IgD-negative memory B cell (primary cell): Measurements from ENCODE around the gene CMIP. TPM values are rescaled to one million over a fixed set of nuclear protein-coding genes. Genes with fewer than 3 reads are reported as not detected.

Source experiments
- H3K27ac Mint-ChIP-seq, 3 donors: one replicate each; pipeline ENCODE4 v1.8.0; 2020 to 2022; ENCODE audit warnings: mild to moderate bottlenecking in 3 of 3, mixed read lengths in 3 of 3, moderate library complexity in 1 of 3
- H3K27me3 Mint-ChIP-seq: one replicate; pipeline ENCODE4 v1.8.0; 2021; ENCODE audit warnings: mixed read lengths
- H3K36me3 Mint-ChIP-seq: one replicate; pipeline ENCODE4 v1.8.0; 2020; ENCODE audit warnings: mild to moderate bottlenecking, mixed read lengths
- H3K4me1 Mint-ChIP-seq, 3 donors: one replicate each; pipeline ENCODE4 v1.8.0; 2020 to 2022; ENCODE audit warnings: mixed read lengths in 3 of 3, mild to moderate bottlenecking in 1 of 3
- H3K4me3 Mint-ChIP-seq, 4 donors: one replicate each; pipeline ENCODE4 v1.8.0; 2020 to 2022; ENCODE audit warnings: mild to moderate bottlenecking in 4 of 4, mixed read lengths in 4 of 4, moderate library complexity in 3 of 4
- H3K9me3 Mint-ChIP-seq, 3 donors: one replicate each; pipeline ENCODE4 v1.8.0; 2020 to 2021; ENCODE audit warnings: mixed read lengths in 3 of 3, mild to moderate bottlenecking in 1 of 3
- polyA plus RNA-seq: library from polyadenylated mRNA; unstranded; fragments of 300-500 nt; fragmentation: Illumina TruSeq; gene quantifications from one replicate; pipeline ENCODE4 v1.2.3, GENCODE V29; 2021

The CMIP gene
- polyA plus RNA-seq, 1 donor from 2014 or later: 1.4 TPM

DNA sequence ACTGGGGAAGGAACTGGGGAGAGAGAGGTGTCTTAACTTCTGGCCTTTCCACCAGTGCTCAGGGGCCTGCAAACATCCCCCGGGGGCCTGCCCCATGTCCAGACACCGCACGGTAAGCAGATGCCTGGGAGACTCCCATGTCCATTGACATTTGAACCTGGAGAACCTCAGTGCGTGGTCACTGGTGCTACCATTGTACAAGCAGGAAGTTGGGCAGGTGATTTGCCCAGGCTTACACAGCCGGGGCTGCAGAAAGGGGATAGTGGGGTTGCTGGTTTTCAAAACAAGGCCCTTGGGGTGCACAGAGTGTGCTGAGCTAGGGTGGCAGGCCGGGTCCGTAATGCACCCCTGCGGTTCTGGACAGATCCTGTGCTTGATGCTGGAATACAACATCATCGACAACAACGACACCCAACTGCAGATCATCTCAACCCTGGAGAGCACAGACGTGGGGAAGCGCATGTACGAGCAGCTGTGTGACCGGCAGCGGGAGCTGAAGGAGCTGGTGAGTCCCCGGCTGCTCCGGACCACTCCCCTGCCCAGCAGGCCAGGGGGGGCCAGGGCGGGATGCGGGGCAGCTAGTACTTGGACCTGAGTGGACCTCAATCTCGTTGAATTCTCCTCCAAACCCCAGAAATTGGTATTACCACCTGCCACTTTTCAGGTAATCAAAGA is 256.8 kb downstream of the CMIP start:
- Mint-ChIP-seq H3K9me3 (no peaks in the 10 kb centered on the region), H3K27ac (peak overlapping the region in 1 of 3 donors; percentile 98), H3K27me3 (no peaks in the 10 kb centered on the region), H3K4me1 (no peaks in the 10 kb centered on the region), H3K36me3 (peaks cover 3% of the 10 kb centered on the region), H3K4me3 (no peak overlapping the region)

- H3K4me1 Mint-ChIP-seq: no peaks in the 10 kb centered on the region
- no peak overlapping the region for H3K4me3 Mint-ChIP-seq
- H3K9me3 Mint-ChIP-seq: no peaks in the 10 kb centered on the region
- H3K36me3 Mint-ChIP-seq: peaks cover 8% of the 10 kb centered on the region
- peak overlapping the region in 2 of 3 donors; percentile 29 to 64 for H3K27ac Mint-ChIP-seq
- H3K27me3 Mint-ChIP-seq: no peaks in the 10 kb centered on the region
Observed at GRCh38 chr16:81702506-81702905, 257.9 kb downstream of the CMIP start.

DNA sequence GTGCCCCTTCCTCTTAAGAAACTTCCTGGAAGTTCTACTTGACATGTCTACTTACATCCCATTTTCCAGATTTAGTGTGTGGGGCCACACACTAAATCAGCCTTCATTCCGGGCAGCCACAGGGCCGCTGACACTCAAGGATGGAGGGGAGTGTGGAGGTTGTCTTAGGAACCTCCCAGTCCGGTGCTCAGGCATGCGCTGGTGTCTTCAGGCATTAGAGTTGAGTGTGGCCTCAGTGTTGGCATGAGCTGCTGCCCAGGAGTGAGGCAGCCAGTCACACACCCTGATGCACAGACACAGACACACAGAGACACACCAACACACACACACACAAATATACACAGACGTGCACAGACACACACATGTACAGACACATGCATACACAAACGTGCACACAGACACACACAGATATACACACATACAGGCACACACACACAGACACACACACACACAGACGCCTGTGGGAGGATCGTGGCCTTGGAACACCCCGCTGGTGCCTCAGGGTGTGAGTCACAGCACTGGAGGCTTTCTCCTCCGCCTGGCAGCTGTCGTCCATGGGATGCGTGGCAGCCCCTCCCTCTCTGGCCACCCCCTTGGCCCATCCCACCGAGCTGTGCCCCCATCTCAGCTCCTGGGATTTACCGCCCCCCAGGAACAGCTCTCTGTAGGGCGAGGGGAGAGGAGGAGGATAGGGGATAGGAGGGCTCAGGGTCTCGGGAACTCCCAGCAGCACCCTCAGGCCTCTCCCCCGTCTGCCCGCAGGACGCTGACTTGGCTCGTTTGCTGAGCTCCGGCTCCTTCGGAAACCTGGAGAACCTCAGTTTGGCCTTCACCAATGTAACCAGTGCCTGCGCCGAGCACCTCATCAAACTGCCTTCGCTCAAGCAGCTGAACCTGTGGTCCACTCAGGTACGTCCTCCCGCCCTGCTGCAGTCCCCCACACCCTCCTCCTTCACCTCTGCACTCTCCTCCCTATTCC is 258.9 kb downstream of the CMIP start:
- no peaks in the 10 kb centered on the region for H3K27me3 Mint-ChIP-seq
- no peak overlapping the region for H3K4me3 Mint-ChIP-seq
- peaks cover 8% of the 10 kb centered on the region for H3K36me3 Mint-ChIP-seq
- no peaks in the 10 kb centered on the region for H3K4me1 Mint-ChIP-seq
- no peaks in the 10 kb centered on the region for H3K9me3 Mint-ChIP-seq
- H3K27ac Mint-ChIP-seq: peak overlapping the region in 2 of 3 donors; percentile 14 to 29

- Mint-ChIP-seq H3K27me3 (no peaks in the 10 kb centered on the region), H3K36me3 (peaks cover 6% of the 10 kb centered on the region), H3K9me3 (no peaks in the 10 kb centered on the region), H3K4me3 (no peak overlapping the region), H3K4me1 (peaks cover 0 to 2% (median 0%) of the 10 kb centered on the region in 3 donors), H3K27ac (peak overlapping the region in 2 of 3 donors; percentile 32 to 78)
Observed at GRCh38 chr16:81705261-81705660, 260.7 kb downstream of the CMIP start.

- Mint-ChIP-seq H3K4me3 (no peak overlapping the region), H3K4me1 (peaks cover 0 to 2% (median 0%) of the 10 kb centered on the region in 3 donors), H3K36me3 (peaks cover 4% of the 10 kb centered on the region), H3K27ac (peak overlapping the region in 1 of 3 donors; percentile 86), H3K9me3 (no peaks in the 10 kb centered on the region), H3K27me3 (no peaks in the 10 kb centered on the region)
Observed at GRCh38 chr16:81706327-81707295, 262.0 kb downstream of the CMIP start.

GRCh38 chr16:81707411-81708265 is 263.0 kb downstream of the CMIP start:
- H3K4me3 Mint-ChIP-seq: no peak overlapping the region
- H3K4me1 Mint-ChIP-seq: peaks cover 0 to 2% (median 0%) of the 10 kb centered on the region in 3 donors
- peak overlapping the region; percentile 46 to 86 (median 48) for H3K27ac Mint-ChIP-seq
- peaks cover 4% of the 10 kb centered on the region for H3K36me3 Mint-ChIP-seq
- no peaks in the 10 kb centered on the region for H3K27me3 Mint-ChIP-seq
- no peaks in the 10 kb centered on the region for H3K9me3 Mint-ChIP-seq

GRCh38 chr16:81708266-81709015 is 263.8 kb downstream of the CMIP start:
- no peak overlapping the region for H3K4me3 Mint-ChIP-seq
- H3K36me3 Mint-ChIP-seq: peaks cover 4% of the 10 kb centered on the region
- H3K27me3 Mint-ChIP-seq: no peaks in the 10 kb centered on the region
- H3K4me1 Mint-ChIP-seq: peaks cover 0 to 2% (median 0%) of the 10 kb centered on the region in 3 donors
- no peaks in the 10 kb centered on the region for H3K9me3 Mint-ChIP-seq
- peak overlapping the region; percentile 48 to 86 (median 80) for H3K27ac Mint-ChIP-seq

DNA sequence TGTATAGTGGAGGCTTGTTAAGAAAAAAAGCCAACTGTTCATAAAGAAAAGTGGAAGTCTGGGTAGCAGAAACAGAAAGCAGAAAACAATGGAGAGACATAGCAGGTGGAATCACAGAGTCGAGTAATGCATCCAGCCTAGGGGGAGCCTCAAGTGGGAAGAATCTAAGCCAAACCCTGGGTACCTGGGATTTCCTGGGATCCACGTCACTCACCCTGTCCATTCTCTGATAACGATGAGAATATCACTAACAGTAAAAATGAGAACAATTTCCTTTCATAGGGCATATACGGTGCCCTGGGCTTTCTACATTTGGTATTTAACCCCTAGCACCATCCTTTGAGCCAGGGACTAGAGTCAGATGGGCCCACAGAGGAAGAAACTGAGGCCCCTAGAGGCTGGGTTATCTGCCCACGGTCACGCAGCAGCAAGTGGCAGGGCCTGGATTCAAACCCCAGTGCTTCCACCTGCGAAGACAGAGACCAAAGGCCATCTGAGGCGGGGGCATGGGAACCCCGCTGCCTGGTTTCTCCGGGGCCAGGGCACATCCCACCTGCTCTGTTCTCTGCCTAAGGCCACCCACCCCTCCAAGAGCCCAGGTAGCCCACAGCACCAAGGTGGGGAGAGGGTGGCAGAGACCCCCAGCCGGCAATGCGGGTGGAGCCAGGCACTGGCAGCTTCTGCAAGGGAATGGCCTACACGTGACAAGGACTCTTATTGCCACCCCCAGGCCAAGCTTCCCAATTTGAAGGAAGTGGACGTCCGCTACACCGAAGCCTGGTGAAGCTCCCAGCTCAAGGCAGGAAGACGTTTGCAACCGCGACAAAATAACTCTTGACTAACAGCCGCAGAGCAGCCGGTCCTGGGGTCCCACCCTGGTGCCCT is 264.6 kb downstream of the CMIP start:
- H3K9me3 Mint-ChIP-seq: no peaks in the 10 kb centered on the region
- H3K27ac Mint-ChIP-seq: peak overlapping the region; percentile 13 to 80 (median 19)
- no peak overlapping the region for H3K4me3 Mint-ChIP-seq
- no peaks in the 10 kb centered on the region for H3K27me3 Mint-ChIP-seq
- H3K36me3 Mint-ChIP-seq: peaks cover 4% of the 10 kb centered on the region
- H3K4me1 Mint-ChIP-seq: peaks cover 0 to 2% (median 0%) of the 10 kb centered on the region in 3 donors

DNA sequence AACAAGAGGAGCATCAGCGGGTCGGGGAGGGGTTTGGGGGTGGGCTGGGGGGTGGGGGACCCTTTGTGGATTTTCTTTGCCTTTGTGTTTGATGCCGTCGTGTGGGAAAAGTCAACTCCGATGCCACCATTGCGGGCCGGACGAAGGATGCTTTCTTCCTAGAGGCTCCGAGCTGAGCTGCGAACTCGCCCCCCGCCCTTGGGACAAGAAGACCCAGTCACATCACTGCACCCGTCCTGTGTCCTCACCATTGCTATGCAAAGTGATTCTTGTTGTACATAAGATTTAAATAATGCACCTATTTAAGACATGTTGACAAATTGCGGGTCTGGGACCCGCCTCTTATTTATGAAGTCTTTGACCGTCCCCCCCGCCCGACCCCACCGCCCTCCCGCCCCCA is 265.4 kb downstream of the CMIP start:
- Mint-ChIP-seq H3K4me3 (no peak overlapping the region), H3K36me3 (peaks cover 4% of the 10 kb centered on the region), H3K27ac (no peak overlapping the region), H3K9me3 (no peaks in the 10 kb centered on the region), H3K27me3 (no peaks in the 10 kb centered on the region), H3K4me1 (peaks cover 0 to 5% (median 2%) of the 10 kb centered on the region in 3 donors)

GRCh38 chr16:81710596-81710995 is 266.0 kb downstream of the CMIP start:
- Mint-ChIP-seq H3K9me3 (no peaks in the 10 kb centered on the region), H3K4me1 (peaks cover 5 to 10% (median 7%) of the 10 kb centered on the region in 3 donors), H3K36me3 (peaks cover 4% of the 10 kb centered on the region), H3K27me3 (no peaks in the 10 kb centered on the region), H3K4me3 (no peak overlapping the region), H3K27ac (no peak overlapping the region)

DNA sequence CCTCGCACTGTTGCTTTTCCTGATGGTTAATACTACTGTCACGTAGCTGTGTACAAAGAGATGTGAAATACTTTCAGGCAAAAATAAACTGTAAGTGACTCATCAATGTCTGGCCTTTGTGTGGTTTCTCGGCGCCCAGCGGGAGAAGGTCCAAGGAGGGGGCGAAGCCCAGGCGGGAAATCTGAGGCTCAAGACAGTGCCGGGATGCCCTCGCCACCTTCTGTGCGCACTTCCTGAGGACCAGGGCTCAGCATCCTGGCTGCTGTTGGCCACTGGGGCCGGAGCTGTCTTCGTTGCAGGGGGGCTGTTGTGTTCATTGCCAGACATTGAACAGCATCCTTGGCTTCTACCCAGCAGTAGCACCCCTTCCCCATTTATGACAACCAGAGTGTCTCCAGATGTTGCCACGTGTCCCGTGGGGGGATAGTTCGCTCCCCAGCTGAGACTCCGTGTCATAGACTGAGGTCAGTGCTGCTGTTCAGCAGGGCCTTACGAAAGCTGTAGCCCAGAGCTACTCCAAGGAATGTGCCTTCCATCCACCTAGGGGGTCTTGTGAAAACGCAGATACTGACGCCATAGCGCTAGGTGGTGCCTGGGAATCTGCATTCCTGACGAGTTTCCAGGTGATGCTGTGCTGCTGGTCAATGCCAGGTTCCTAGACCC is 267.2 kb downstream of the CMIP start:
- H3K27me3 Mint-ChIP-seq: no peaks in the 10 kb centered on the region
- peaks cover 4% of the 10 kb centered on the region for H3K36me3 Mint-ChIP-seq
- peaks cover 17 to 21% (median 18%) of the 10 kb centered on the region in 3 donors for H3K4me1 Mint-ChIP-seq
- peak overlapping the region in 1 of 3 donors; percentile 22 for H3K27ac Mint-ChIP-seq
- no peak overlapping the region for H3K4me3 Mint-ChIP-seq
- no peaks in the 10 kb centered on the region for H3K9me3 Mint-ChIP-seq

GRCh38 chr16:81712681-81713080 is 268.1 kb downstream of the CMIP start:
- no peaks in the 10 kb centered on the region for H3K36me3 Mint-ChIP-seq
- H3K27me3 Mint-ChIP-seq: no peaks in the 10 kb centered on the region
- no peak overlapping the region for H3K27ac Mint-ChIP-seq
- H3K4me3 Mint-ChIP-seq: peak overlapping the region in 1 of 4 donors; percentile 20
- no peaks in the 10 kb centered on the region for H3K9me3 Mint-ChIP-seq
- peaks cover 21 to 27% (median 23%) of the 10 kb centered on the region in 3 donors for H3K4me1 Mint-ChIP-seq
